ENCODE measurements around the gene BCHE.
"Not testable (repeated sequence)": the region's sequence is repeated elsewhere in the genome, so short reads cannot be mapped to it uniquely, and the experiment has no call there.

BCHE gene

DNA sequence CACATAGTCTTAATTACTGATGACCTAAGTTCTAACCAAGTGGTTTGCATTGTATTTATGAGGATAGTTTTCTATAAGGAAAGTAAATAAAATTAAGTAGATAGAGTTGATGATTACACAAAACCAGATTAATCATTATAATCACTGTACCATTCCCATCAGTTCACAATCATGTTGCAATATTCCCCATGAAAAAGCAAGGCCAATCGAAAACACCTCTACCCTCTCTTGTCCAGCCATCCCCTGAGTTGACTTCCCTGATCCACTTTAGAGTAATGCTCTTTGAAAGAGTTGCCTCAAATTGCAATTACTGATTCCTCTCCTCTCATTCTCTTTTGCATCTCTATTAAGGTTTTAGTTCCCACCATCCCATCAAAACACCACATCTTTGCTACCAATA is 21.0 kb downstream of the BCHE start:
- no peak for DNase-seq (ENCODE audit: low read depth in 2 of 2)

DNA sequence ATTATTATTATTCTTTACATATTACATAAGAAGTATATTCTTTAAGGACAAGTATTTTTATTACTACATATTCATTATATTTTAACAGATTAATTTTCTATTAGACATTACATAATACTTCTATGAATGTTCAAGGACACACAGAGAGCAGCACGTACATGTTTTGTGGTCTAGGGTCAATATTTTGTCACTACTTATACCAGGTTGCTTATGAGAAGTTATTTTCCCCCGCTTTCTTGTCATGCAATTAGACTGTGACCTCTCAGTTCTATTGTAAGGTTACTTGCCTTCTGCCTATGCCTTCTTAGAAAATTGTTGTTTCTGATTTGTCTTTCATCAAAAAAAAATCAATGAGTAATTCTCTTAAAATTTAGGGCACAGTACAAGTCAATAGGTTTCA is 21.5 kb downstream of the BCHE start:
- DNase-seq (ENCODE audit: low read depth in 2 of 2): no peak

DNA sequence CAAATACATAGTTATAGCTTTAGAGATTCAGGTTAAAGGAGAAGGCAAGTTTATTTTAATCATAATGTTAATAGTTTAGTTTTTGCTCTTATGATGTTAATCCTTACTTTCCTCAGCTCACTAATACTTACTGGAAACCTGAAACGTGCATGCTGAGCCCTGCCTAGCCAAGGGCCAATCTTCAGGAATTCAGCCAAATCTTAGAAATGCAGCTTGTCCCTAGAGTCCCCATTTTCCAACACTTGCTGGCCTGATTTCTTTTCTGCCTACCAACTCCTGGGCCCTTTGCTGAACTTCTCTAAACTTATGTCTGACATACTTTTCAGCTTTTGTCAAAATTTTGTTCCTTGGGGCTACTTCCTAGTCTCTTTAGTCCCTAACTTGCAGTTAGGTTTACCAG is 22.8 kb downstream of the BCHE start:
- DNase-seq (ENCODE audit: low read depth in 2 of 2): no peak

DNA sequence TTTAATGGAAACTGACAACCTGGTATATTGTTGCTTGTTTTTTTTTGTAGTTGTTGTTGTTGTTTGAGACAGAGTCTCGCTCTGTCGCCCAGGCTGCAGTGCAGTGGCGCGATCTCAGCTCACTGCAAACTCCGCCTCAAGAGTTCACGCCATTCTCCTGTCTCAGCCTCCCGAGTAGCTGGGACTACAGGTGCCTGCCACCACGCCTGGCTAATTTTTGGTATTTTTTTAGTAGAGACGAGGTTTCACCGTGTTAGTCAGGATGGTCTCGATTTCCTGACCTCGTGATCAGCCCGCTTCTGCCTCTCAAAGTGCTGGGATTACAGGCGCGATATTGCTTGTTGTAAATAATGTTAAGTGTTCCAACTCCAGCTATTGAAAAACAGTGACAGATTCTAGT is 29.3 kb downstream of the BCHE start:
- not testable (repeated sequence) for DNase-seq (ENCODE audit: low read depth in 2 of 2)

DNA sequence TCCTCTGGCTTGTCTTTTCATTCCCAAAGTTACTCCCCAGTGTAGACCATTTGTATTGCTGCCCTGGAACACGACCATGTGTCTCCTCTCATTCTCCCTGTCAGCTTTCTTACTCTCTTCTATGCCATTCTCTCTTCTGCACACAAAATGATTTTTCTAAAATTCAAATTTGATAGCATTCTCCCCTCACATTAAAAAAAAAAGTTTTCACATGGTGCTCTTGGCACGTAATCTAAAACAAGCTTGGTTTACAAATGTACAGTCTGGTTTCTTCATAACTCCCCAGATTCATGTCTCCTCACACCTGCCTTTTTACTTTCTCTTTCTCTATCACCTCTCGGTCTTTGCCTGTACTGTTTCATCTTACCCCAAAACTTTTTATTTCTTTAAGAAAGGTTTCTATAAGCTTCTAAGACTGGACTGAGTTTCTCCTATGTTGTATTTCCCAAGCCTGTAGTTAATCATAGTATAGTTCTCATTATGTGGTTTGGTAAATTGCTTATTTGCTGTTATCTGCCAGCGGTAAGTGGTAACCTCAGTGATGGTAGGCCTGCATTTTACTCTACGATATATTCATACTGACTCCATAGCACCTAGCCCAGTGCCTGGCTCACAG is 31.2 kb downstream of the BCHE start:
- no peak for DNase-seq (ENCODE audit: low read depth in 2 of 2)

DNA sequence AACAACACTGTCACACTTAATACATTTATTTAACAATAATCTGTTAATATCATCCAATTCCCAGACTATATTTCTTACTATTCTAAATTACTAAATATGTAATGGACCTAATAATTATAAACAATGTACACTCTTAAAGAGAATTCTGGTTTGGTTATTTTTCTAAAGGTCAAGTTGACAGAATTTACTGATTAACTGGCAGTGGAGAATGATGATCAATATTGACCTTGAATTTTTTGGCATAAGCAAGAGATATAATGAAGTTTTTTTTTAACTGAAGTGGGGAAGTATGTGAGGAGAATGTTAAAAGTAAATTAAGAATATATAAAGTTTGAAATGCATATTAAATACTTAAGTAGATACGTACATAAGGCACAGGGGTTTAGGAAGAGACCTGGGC is 33.8 kb downstream of the BCHE start:
- DNase-seq (ENCODE audit: low read depth in 2 of 2): no peak

DNA sequence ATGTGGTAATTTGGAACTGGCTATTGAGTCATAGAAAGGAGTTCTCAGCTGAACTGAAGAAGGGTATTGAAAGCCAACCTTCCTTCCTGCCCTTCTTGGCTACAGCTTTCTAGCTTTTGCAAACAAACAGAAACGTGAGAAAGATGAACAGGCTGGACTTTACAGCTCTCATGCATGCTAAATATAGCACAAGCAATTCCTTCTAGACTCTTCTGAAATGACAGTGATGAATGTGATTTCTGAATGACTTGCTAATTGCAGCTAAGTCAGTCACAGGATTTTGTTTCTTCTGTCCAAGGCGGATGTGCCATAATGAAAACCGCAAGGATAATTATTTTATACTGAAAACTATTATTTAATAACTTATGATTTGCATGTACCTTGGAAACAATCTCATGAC is 36.3 kb downstream of the BCHE start:
- DNase-seq (ENCODE audit: low read depth in 2 of 2): no peak

DNA sequence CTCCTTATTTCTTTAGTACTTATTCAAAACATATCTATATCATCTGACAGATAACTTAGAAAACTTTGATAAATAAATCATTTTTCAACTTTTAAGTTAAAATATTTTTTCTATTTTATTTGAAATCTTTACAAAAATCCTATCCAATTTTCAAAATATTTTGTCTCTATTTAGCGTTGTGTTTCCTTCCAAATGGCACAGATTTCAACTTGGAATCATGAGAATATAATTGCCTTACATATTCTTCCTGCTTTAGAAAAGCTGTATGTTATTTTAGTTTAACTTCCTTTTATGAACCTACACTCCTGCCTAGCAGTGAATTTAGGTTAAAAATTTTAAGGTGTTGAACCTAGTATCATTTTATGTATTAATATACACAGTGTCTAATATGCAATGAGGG is 38.2 kb downstream of the BCHE start:
- no peak for DNase-seq (ENCODE audit: low read depth in 2 of 2)

DNA sequence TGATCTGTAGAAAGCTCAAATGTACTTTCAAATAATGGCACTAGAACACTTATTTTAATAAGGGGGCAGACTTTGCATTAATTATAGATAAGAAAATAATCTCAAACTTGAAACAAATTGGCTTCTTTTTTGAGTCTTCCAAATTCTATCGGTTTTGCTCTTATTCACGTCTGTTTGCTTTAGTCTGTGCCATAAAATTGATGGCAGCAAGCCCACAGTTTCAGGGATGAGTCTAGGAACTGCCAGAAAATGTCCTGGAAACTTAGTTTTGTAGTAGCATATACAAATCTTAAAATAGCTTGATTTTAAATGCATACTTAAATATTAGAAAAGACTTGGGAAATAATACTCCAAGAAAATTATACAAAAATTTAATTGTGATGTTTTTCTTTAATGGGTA is 39.7 kb downstream of the BCHE start:
- DNase-seq (ENCODE audit: low read depth in 2 of 2): no peak

DNA sequence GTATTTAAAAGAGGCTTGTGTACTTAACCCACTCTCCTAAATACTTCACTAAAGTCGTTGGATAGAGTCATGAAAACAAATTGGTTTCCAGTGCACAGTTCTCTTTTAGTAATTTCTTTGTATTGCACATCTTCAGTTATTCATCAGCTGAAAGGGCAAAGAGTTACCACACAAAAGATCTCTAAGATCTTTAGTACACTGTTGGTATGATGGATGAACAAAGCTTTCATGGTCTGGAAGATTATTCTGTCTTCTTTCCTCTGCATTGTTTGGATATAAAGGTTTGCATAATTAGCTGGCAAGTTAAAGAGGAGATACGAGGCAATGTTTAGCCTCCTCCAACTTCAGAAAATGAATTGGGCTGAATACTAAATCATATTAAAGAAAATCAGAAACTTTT is 40.5 kb downstream of the BCHE start:
- DNase-seq (ENCODE audit: low read depth in 2 of 2): no peak

DNA sequence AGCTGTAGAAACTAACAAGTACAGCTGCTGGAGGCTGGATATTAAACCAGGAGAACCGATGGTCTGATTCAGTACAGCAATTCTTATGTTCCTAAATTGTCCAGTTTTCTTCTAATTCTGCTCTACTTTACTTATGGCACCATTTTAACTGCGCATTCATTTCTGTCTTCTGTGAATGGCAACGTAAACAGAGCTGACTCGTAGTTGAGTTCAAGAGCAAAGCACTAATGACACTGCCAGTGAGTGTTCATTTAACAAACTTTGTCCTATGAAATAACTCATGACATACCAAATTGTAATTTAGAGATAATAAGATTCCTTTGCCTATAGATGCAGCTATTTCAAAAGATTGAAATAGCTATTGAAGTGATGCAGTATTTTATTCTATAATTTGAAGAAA is 48.7 kb downstream of the BCHE start:
- no peak for DNase-seq (ENCODE audit: low read depth in 2 of 2)

DNA sequence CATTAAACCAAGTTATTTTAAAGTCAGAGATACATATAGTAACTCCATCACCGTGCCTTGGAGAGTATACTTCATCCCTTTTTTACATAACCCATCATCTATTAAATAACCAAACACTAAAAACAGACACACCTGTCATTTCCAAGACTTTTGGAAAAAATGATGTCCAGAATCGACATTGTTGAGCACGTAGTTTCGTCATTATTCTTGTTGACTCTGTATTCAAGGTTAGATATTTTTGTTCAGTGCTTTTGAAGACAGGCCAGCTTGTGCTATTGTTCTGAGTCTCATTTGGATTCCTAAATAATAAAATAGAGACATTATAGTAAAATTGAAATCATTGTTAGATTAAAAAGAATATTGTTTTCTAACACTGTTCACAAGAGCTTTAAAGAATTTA is 51.2 kb downstream of the BCHE start:
- no peak for DNase-seq (ENCODE audit: low read depth in 2 of 2)

DNA sequence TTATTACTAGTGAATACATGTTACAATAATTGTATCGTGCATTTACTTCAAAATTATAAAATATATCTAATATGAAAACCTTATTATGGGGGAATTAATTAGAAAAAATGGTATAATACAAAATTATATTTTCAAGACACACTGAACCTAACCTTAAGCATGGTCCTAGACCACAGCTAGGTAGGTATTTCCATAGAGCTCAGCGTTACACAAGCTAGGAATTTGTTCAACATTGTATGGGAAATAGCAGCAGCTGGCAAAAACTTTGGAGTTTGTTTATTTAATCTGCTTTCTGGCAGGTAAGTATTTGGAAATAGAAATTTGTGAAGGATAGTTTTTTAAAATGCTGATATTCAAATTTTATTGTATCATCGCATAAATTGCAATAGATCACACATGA is 52.9 kb downstream of the BCHE start:
- DNase-seq (ENCODE audit: low read depth in 2 of 2): no peak

DNA sequence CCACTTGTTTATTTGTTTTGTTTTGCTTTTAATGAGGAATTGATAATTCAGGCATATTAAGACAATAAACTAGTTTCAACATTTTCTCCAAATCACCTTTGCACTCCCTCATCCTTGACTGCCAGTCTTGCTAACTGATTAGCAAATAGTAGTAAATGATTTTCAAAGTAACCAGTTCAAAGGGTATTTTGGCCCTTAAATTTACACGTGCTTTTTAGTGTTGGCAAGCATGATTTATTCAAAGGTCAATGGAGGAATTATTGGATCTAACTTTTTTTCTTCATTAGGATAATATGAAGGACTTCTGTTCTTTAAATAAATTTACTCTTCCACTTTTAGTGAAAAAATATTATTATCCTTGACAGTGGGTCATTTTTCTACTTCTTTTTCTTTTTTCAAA is 53.8 kb downstream of the BCHE start:
- DNase-seq (ENCODE audit: low read depth in 2 of 2): no peak

DNA sequence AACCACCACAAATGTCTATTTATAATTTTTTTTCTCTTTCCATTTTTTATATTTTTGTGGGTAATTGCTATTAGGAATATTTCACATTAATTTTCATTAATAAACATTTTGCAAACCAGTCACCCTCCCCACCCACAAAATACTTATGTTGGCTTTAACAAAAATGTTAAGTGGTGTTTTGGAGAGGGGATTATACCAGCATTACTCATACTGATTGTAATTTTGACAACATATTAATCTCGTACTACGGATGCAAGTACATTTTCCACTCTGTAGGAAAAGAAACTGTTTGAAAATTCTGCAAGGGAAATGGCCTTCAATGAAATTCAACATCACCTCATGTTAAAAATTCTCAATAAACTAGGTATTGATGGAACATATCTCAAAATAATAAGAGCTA is 58.3 kb downstream of the BCHE start:
- DNase-seq (ENCODE audit: low read depth in 2 of 2): no peak

DNA sequence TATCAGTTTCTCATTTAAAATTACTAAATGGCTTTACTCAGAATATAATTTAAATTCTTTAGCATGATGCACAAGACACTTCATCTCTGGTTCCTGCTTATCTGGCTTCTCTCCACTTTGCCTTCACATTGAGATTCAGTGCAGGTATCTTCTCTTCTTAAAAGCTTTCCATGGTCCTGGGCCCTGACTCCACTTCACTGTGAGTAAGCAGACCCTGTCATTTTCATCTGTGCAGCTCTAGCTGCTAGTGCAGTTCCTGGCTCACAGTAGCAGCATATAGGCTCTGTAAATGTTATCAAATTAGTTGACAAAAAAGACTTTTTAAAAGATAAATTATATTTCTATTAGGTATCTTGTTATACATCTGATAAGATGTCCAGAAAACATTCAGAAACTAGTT is 58.8 kb downstream of the BCHE start:
- DNase-seq (ENCODE audit: low read depth in 2 of 2): no peak

DNA sequence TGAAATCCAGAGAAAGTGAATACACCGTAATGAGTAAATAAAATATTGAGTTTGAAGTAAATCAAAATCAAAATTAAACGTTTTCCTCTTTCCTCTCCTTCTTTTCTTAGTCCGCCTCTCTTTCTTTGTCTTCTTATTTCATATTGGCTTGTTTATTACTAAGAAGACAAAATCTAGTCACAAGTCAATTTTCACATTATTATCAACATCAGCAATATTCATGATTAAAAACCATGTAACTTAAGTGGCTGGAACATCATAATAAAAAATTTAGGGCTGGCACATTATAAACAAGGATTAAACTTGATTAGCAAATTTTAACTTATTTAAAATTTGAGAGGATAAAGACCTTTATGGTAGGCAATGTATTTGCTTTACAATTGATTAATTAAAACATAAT is 61.4 kb downstream of the BCHE start:
- no peak for DNase-seq (ENCODE audit: low read depth in 2 of 2)

DNA sequence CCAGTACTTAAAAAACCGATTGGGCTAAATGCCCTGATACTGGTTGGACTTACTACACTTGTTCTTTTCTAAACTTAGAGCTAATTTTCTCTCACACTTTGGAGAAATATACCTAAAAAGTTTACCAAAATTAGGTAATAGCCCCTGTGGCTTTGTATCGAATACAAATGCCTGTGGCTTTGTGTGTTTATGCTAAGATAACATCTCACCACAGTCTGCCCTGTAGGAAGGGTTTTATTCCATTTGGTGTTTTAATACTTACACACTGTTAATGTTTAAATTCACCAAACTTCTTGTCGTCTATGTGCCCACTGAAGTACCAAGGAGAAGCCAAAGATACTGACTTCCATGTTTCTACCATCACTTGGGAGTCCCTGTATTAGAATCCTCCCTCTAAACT is 66.4 kb downstream of the BCHE start:
- DNase-seq (ENCODE audit: low read depth in 2 of 2): no peak

DNA sequence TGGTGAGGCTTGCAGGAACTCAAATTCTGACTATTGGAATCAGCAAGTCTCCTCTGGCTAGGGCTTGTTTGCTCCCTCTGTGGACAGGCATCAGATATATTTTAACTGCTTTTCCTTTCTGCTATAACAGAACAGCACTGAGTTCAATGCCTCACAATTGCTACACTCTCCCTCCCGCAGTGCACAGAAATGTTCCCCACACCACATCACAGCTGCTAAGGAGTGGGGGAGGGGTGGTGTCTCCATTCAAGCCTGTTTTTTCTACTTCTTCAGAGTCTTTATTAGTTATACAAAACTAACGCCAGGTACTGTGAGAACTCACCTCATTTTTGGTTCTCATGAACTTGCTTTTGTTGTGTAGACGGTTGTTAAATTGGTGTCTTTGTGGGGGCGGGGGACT is 68.5 kb downstream of the BCHE start:
- DNase-seq (ENCODE audit: low read depth in 2 of 2): no peak

DNA sequence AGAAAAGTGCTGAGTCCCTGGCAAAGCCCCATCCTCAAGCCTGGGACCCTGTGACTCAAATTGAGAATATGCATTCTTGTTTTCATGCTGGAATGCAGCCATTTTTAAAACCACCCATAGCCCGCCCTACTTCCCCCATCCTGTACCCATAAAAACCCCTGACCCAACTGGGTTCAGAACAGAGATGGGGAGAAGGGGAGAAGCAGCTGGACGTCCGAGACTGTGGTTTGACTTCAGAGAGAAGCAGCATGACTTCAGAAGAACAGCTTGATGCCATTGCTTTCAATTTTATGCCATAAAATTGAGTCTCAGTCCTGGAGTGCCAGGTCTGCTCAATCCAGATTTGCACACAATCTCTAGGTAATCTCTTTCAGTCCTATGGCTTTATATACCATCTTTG is 78.2 kb downstream of the BCHE start:
- DNase-seq (ENCODE audit: low read depth in 2 of 2): no peak

DNA sequence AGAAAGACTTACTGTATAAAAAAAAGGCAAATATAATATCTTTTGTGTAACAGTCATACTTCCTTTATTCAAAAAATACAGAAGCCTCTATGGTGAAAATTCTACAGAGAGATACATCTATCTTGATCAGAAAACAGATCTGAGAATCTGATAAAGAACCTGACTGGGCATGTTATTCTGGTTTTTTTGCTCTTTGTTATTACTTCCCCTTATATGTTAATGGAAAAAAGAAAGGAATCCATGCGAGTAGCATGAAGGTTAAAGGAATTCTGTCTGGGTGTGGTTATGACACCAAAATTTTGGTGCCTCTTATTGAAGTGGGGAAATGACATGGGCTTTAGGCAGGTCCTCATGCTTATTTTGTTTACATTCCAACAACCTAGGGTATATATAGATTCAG is 81.7 kb downstream of the BCHE start:
- DNase-seq (ENCODE audit: low read depth in 2 of 2): no peak

DNA sequence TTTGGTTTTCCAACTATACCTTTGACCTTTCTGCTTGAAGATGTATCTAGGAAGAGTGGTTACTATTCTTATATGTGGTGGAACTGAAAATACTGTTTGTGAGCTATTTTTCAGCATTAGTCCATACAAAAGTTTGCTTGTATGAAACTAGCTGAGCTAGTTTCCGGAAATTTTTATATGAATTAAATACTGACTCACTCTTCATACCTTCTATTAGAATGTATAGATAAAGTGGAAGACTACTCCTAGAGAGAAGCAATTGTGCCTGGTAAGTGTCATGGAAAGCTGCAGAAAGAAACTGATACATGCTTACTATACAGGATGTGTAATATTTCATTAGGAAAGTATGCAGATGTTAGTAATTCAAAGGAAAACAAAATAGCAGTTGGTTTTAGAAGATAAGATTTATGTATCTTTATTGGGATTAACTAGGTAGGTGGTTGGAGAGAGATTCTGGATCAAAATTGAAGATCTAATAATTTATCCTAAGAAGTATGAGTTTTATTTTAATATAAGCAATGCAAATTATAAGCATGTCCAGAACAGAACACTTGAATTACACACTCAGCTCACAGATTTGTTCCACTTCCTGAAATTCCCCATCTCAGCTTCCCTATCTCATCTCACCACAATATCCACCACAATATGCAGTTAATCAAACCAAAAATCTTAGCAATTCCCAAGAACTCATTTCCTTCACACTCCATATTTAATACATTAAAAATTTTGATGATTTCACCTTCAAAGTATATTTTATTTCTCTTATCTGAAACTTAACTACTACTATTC is 82.8 kb downstream of the BCHE start:
- DNase-seq (ENCODE audit: low read depth in 2 of 2): no peak

DNA sequence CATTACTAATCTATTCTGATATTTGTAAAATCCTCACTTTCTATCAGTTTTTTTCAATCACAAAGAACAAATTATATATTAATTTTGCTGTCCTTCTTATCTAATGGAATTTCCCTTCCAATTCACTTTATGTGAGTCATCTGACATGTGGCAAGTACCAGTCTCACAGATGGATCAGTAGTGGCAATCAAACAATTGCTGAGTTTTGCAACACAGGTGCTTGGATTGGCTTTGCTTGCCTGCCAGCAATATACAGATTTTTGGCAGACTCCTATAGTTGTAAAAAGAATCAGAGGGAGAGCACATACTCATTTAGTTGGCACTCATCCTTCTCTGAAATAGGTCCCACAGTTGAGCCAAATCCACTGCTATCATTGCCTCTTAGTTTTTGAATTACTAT is 83.7 kb downstream of the BCHE start:
- DNase-seq (ENCODE audit: low read depth in 2 of 2): no peak

DNA sequence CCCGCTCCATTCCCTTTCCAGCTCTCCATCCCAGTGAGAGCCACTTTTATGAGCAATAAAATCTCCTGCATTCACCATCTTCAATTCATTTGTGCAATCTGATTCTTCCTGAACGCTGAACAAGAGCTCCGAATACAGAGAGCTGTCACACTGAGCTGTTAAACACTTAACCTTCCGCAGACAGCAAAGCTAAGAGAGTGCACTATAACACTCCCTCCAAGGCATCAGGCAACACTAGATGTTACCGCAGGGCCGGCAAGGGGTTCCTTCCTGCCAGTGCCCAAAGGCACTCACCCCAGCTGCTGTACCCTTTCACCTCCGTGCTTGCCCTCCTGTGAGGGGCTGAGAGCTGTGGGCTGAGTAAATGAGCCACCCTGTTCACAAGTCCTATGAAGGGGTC is 85.6 kb downstream of the BCHE start:
- DNase-seq (ENCODE audit: low read depth in 2 of 2): no peak
